BLaER1 (cell line): Measurements from ENCODE around the gene MAGI2.
"Not testable (repeated sequence)": the region's sequence is repeated elsewhere in the genome, so short reads cannot be mapped to it uniquely, and the experiment has no call there.

ENCODE experiments used
- H3K27ac ChIP-seq: shearing (Covaris generic); formaldehyde crosslinking; 2 replicates; pipeline ENCODE4 v1.8.1; 2022
- H3K27me3 ChIP-seq: shearing (Covaris generic); formaldehyde crosslinking; 2 replicates; pipeline ENCODE4 v1.8.1; 2022
- H3K36me3 ChIP-seq: shearing (Covaris generic); formaldehyde crosslinking; 2 replicates; pipeline ENCODE4 v1.8.1; 2022
- H3K4me1 ChIP-seq: shearing (Covaris generic); formaldehyde crosslinking; 2 replicates; pipeline ENCODE4 v1.8.1; 2022
- H3K4me2 ChIP-seq: shearing (Covaris generic); formaldehyde crosslinking; 2 replicates; pipeline ENCODE4 v1.8.1; 2022
- H3K4me3 ChIP-seq: shearing (Covaris generic); formaldehyde crosslinking; 2 replicates; pipeline ENCODE4 v1.8.1; 2022
- H3K9ac ChIP-seq: shearing (Covaris generic); formaldehyde crosslinking; 2 replicates; pipeline ENCODE4 v1.8.1; 2022
- H3K9me3 ChIP-seq: shearing (Covaris generic); formaldehyde crosslinking; 2 replicates; pipeline ENCODE4 v1.8.1; 2022
- H4K20me1 ChIP-seq: shearing (Covaris generic); formaldehyde crosslinking; 2 replicates; pipeline ENCODE4 v1.8.1; 2022
- Cebpa-rat ChIP-seq: shearing (Covaris generic); IDR thresholded peaks from 2 replicates; pipeline ENCODE4 v1.8.1; 2022

The MAGI2 gene

DNA sequence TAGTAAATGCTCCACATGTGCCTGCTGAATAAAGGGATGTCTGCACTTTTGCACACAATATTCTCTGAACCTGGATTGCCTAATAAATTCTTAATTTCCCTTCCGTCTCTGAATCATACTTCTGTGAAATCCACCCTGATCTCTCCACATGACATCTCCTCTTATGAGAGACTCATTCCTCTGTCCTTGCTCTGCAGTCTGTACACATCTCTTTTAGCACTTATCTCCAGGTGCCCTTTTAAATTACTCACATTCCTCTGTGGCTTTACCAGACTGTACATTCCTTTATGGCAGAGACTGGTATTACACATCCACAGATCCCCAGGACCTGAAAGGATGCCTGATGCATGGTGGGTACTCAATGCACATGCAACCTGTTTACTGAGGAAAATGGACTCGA lies 1127.3 kb downstream of the MAGI2 start:
- Histone ChIP-seq H3K9me3 (no peaks in the 10 kb centered on the region), H3K27ac (no peak overlapping the region), H3K9ac (no peak overlapping the region), H3K36me3 (no peaks in the 10 kb centered on the region), H3K27me3 (no peaks in the 10 kb centered on the region), H3K4me3 (no peak overlapping the region), H3K4me2 (no peak overlapping the region), H4K20me1 (no peaks in the 10 kb centered on the region), H3K4me1 (no peaks in the 10 kb centered on the region)
- TF ChIP-seq Cebpa-rat = no peak

DNA sequence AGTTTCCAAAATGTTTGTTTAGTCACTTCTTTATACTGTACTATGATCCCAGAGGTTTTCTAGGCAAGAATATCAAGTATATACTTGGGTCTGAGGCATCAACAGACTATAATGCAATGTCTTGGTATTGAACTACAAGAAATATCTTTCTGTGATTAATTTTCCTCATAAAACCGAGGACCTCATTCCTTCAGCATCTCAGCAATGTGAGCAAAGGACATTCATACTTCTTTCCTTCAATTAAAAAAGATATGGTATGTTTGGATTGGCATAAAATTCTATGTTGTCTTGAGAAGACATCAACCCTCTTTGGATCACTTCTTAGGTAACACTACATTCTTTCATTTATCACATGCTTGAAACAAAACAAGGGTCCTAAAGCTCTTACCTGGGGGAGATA lies 1130.3 kb downstream of the MAGI2 start:
- Histone ChIP-seq H3K27me3 (no peaks in the 10 kb centered on the region), H3K4me1 (no peaks in the 10 kb centered on the region), H3K27ac (no peak overlapping the region), H3K4me3 (no peak overlapping the region), H3K36me3 (no peaks in the 10 kb centered on the region), H3K9ac (no peak overlapping the region), H3K4me2 (no peak overlapping the region), H3K9me3 (no peaks in the 10 kb centered on the region), H4K20me1 (no peaks in the 10 kb centered on the region)
- TF ChIP-seq Cebpa-rat = no peak

DNA sequence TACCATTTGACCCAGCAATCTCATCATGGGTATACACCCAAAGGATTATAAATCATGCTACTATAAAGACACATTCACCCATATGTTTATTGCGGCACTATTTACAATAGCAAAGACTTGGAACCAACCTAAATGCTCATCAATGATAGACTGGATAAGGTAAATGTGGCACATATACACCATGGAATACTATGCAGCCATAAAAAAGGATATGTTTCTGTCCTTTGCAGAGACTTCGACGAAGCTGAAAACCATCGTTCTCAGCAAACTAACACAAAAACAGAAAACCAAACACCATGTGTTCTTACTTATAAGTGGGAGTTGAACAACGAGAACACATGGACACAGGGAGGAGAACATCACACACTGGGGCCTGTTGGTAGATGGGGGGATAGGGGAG lies 1131.2 kb downstream of the MAGI2 start:
- H4K20me1 ChIP-seq, H3K27me3 ChIP-seq, H3K4me3 ChIP-seq: not testable (repeated sequence)

DNA sequence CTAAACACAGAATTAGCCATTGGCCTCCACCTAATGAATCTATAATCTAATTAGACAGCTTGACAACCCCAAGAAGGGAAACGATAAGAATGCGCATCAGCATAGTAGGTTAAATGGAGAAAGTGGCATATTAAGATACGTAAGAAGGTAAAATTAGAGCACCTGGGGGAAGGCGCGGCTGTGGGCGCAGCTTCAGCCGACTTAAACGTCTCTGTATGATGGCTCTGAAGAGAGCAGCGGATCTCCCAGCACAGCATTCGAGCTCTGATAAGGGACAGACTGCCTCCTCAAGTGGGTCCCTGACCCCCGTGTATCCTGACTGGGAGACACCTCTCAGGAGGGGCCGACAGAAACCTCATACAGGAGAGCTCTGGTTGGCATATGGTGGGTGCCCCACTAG lies 1136.1 kb downstream of the MAGI2 start:
- H3K36me3 ChIP-seq = no peaks in the 10 kb centered on the region
- no peak overlapping the region for H3K9ac ChIP-seq
- no peaks in the 10 kb centered on the region for H4K20me1 ChIP-seq
- TF ChIP-seq Cebpa-rat = no peak
- H3K9me3 ChIP-seq = no peaks in the 10 kb centered on the region
- no peaks in the 10 kb centered on the region for H3K27me3 ChIP-seq
- no peak overlapping the region for H3K27ac ChIP-seq
- H3K4me3 ChIP-seq = no peak overlapping the region
- no peak overlapping the region for H3K4me2 ChIP-seq
- no peaks in the 10 kb centered on the region for H3K4me1 ChIP-seq

More for the DNA sequence above, 1131.2 kb downstream of the MAGI2 start:
- H3K27ac ChIP-seq, H3K9ac ChIP-seq, H3K4me1 ChIP-seq, H3K36me3 ChIP-seq, H3K4me2 ChIP-seq, H3K9me3 ChIP-seq: not testable (repeated sequence)

DNA sequence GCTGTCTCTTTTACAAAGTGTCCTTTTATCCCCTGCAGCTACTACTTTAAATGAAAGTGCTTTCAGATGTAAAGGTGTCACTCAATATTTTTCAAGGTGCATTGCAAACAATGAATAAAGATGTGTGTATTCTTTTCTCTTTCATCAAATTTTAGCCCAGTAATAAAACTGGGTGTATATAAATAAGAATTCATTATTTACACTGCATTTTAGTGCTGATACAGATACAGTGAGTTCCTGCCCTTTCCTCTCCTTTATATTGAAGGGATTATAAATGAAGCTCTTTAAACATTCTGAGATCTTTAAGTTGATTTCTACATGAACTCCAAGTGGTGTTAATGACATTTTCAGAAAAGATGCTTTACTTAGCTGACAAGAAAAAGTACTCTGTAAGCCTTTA lies 1137.4 kb downstream of the MAGI2 start:
- Histone ChIP-seq H4K20me1 (no peaks in the 10 kb centered on the region), H3K4me1 (no peaks in the 10 kb centered on the region), H3K9ac (no peak overlapping the region), H3K9me3 (no peaks in the 10 kb centered on the region), H3K27me3 (no peaks in the 10 kb centered on the region), H3K27ac (no peak overlapping the region), H3K4me2 (no peak overlapping the region), H3K4me3 (no peak overlapping the region), H3K36me3 (no peaks in the 10 kb centered on the region)
- TF ChIP-seq Cebpa-rat = no peak

- H3K27me3 ChIP-seq = no peaks in the 10 kb centered on the region
- no peak overlapping the region for H3K4me2 ChIP-seq
- H3K4me3 ChIP-seq = no peak overlapping the region
- H4K20me1 ChIP-seq = no peaks in the 10 kb centered on the region
- no peak for TF ChIP-seq Cebpa-rat
- no peaks in the 10 kb centered on the region for H3K9me3 ChIP-seq
- H3K9ac ChIP-seq = no peak overlapping the region
- no peak overlapping the region for H3K27ac ChIP-seq
- H3K36me3 ChIP-seq = no peaks in the 10 kb centered on the region
- no peaks in the 10 kb centered on the region for H3K4me1 ChIP-seq
These were observed 1138.3 kb downstream of the MAGI2 start for GRCh38 chr7:78315119-78315518.

DNA sequence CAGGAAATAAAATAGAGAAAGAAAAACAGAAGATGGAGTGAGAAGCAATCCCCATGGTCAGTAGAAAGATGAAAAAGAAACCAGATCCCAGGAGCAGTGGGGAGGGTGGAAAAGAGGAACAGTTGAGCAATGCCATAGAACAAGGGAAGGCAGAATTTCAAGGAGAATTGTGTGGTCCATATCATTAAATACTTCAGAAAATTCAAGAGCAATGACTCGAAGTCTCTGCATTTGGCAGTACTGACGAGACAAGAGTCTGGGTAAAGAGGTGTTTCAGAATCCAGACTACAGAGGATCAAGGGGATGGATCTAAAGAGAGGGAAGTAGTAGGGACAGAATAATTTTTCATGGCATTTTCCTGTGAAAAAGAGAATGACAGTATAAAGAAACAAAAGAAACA lies 1142.3 kb downstream of the MAGI2 start:
- Histone ChIP-seq H3K9ac (no peak overlapping the region), H3K27ac (no peak overlapping the region), H3K9me3 (no peaks in the 10 kb centered on the region), H3K36me3 (no peaks in the 10 kb centered on the region), H3K27me3 (no peaks in the 10 kb centered on the region), H3K4me2 (no peak overlapping the region), H3K4me1 (no peaks in the 10 kb centered on the region), H4K20me1 (no peaks in the 10 kb centered on the region), H3K4me3 (no peak overlapping the region)
- TF ChIP-seq Cebpa-rat = no peak

DNA sequence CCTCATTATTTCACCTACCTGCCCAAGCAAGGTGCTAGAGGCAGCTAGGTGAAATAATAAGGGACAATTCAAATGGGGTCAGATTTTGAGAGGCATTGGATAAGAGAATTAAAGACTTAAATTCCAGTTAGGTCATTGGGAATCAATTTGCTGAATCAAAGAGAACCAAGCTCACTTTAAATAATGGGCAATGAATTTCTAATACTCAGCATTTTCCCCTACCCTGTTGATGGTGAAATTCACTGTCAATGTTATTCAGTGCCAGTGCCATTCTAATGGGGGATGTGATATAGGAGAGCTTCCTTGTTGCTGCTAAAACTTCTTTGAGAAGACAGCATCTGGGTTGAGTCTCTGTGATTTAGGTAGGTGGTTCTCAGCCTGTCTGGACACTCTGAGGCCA lies 1145.6 kb downstream of the MAGI2 start:
- no peaks in the 10 kb centered on the region for H3K9me3 ChIP-seq
- no peak overlapping the region for H3K4me3 ChIP-seq
- no peaks in the 10 kb centered on the region for H3K27me3 ChIP-seq
- TF ChIP-seq Cebpa-rat = no peak
- no peaks in the 10 kb centered on the region for H3K36me3 ChIP-seq
- H3K27ac ChIP-seq = no peak overlapping the region
- H3K9ac ChIP-seq = no peak overlapping the region
- no peaks in the 10 kb centered on the region for H3K4me1 ChIP-seq
- H4K20me1 ChIP-seq = no peaks in the 10 kb centered on the region
- no peak overlapping the region for H3K4me2 ChIP-seq

DNA sequence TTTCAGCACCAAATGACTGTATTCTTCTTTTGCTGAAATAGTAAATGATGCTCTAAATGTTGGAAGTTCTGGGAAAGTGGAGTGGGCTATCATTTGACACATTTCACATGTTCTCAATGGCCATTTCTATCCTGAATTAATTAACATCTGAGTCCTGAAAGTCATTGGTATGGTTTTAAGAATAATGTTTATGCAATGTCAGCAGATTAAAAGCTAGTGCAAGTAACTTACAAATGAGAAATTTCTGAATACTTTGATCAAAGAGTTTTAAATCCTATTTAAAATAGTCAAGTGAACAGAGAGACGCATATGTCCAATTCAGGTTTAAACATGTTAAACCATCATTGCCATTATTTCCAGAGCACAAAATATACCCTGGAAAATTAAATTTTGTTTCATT lies 1146.8 kb downstream of the MAGI2 start:
- no peaks in the 10 kb centered on the region for H3K27me3 ChIP-seq
- H4K20me1 ChIP-seq = no peaks in the 10 kb centered on the region
- H3K4me2 ChIP-seq = no peak overlapping the region
- TF ChIP-seq Cebpa-rat = no peak
- H3K4me1 ChIP-seq = no peaks in the 10 kb centered on the region
- no peak overlapping the region for H3K27ac ChIP-seq
- no peaks in the 10 kb centered on the region for H3K9me3 ChIP-seq
- H3K9ac ChIP-seq = no peak overlapping the region
- no peaks in the 10 kb centered on the region for H3K36me3 ChIP-seq
- H3K4me3 ChIP-seq = no peak overlapping the region

DNA sequence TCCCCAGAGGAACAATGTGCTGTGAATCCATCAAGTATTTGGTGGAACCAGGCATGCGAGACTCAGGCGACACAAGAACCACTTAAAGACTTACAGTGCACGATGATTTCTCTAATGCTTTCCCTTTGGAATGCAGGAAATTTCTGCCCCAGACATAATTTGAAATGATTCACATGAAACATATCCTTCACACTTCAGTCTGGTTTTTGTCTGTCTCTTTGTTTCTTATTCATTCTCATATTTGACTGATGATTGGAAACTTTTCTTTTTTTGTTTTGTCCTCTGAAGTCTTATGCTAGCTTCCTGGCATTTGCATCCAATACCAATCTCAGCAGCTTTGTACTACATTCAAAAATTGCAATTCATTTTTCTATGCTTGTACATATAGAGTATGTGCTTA lies 1152.1 kb downstream of the MAGI2 start:
- Histone ChIP-seq H3K9me3 (no peaks in the 10 kb centered on the region), H3K4me1 (no peaks in the 10 kb centered on the region), H3K4me2 (no peak overlapping the region), H3K4me3 (no peak overlapping the region), H3K27me3 (no peaks in the 10 kb centered on the region), H4K20me1 (no peaks in the 10 kb centered on the region), H3K36me3 (no peaks in the 10 kb centered on the region), H3K27ac (no peak overlapping the region), H3K9ac (no peak overlapping the region)
- TF ChIP-seq Cebpa-rat = no peak

DNA sequence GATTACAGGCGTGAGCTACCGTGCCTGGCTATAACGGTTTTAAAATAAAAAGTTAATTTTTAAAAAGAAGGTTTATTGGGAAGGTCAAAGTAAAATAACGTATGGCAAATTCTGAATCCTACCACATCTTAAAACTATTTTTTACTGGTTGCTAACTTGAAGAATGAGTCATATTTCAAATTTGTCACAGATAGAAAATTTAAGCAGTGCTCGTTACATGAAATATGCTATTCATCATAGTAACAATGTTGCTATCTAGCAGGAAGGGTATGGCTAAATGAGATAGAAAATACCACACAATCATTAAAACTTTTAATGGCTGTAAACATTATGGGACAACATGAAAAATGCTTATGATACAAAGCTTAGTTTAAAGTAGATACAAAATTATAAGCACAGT lies 1154.4 kb downstream of the MAGI2 start:
- H3K4me1 ChIP-seq = no peaks in the 10 kb centered on the region
- no peak overlapping the region for H3K9ac ChIP-seq
- no peak for TF ChIP-seq Cebpa-rat
- no peak overlapping the region for H3K27ac ChIP-seq
- no peaks in the 10 kb centered on the region for H3K36me3 ChIP-seq
- no peaks in the 10 kb centered on the region for H4K20me1 ChIP-seq
- H3K4me2 ChIP-seq = no peak overlapping the region
- H3K9me3 ChIP-seq = no peaks in the 10 kb centered on the region
- no peak overlapping the region for H3K4me3 ChIP-seq
- H3K27me3 ChIP-seq = no peaks in the 10 kb centered on the region
